Transverse colon (tissue), 4 donors: Measurements from ENCODE around the gene CNPPD1.

Experiments
- POLR2A ChIP-seq: fragments of 450-650 bp; IDR thresholded peaks from one replicate; pipeline ENCODE4 v1.6.1; 2016; ENCODE audit warnings: antibody characterized with exemption, mild to moderate bottlenecking, moderate library complexity
- POLR2AphosphoS5 ChIP-seq, 3 donors: sonication (generic); formaldehyde crosslinking; IDR thresholded peaks; one replicate each; pipeline ENCODE4 v1.6.1; 2016; ENCODE audit warnings: antibody characterized with exemption in 3 of 3
- TF ChIP-seq, protein P1 (sequence below), 5 experiments: fragments of 200-600 bp in 3 of 5; fragments of 450-650 bp in 2 of 5; sonication (generic) in 3 of 5; IDR thresholded peaks; 1 replicate in 2 of 5; 2 replicates in 3 of 5; pipeline ENCODE4 v1.5.1; 2016 to 2017; ENCODE audit warnings: antibody characterized with exemption in 5 of 5, inconsistent platforms in 3 of 5, mild to moderate bottlenecking in 2 of 5, moderate library complexity in 1 of 5

DNA sequence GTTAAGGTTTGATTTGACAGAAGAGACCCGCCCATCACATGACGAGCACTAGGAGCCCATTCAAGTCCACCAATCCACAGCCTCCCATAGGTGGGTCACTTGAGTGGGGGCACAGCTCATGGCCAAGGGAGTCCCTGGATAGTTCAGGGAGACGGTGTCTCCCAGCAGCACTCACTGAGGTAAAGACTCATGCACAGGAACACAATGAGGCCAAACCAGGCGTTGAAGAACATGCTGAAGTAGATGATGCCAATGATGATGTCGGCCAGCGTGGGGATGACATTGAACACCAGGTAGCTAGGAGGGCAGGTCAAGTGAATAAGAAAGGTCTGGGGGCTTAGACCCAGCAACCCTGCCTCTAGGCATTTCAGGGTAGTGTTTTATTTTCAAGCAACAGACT lies 38.1 kb upstream of the CNPPD1 start:
- TF ChIP-seq, protein P1, sequence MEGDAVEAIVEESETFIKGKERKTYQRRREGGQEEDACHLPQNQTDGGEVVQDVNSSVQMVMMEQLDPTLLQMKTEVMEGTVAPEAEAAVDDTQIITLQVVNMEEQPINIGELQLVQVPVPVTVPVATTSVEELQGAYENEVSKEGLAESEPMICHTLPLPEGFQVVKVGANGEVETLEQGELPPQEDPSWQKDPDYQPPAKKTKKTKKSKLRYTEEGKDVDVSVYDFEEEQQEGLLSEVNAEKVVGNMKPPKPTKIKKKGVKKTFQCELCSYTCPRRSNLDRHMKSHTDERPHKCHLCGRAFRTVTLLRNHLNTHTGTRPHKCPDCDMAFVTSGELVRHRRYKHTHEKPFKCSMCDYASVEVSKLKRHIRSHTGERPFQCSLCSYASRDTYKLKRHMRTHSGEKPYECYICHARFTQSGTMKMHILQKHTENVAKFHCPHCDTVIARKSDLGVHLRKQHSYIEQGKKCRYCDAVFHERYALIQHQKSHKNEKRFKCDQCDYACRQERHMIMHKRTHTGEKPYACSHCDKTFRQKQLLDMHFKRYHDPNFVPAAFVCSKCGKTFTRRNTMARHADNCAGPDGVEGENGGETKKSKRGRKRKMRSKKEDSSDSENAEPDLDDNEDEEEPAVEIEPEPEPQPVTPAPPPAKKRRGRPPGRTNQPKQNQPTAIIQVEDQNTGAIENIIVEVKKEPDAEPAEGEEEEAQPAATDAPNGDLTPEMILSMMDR (IDR thresholded peaks at IDR 0.05), result no peak
- no peak for TF ChIP-seq POLR2A
- no peak for TF ChIP-seq POLR2AphosphoS5 (IDR thresholded peaks at IDR 0.05)
